H9 (cell line): Measurements from ENCODE around the gene PKP1. TPM values are rescaled to one million over a fixed set of nuclear protein-coding genes. Genes with fewer than 3 reads are reported as not detected.

ENCODE experiments used
- DNase-seq: peaks from one replicate; pipeline ENCODE4 v3.0.0-alpha.2; 2017
- H2AFZ ChIP-seq: one replicate; pipeline ENCODE4 v1.6.1; 2013; ENCODE audit warnings: mild to moderate bottlenecking, low read length, control low read depth, moderate library complexity
- H2AK5ac ChIP-seq: 2 replicates; pipeline ENCODE4 v1.6.1; 2013; ENCODE audit warnings: low read length, control low read depth, mixed read lengths; ENCODE audit not compliant: insufficient read length
- H2BK120ac ChIP-seq: one replicate; pipeline ENCODE4 v1.6.1; 2013; ENCODE audit warnings: low read depth, mild to moderate bottlenecking, low read length, control low read depth, inconsistent platforms; ENCODE audit not compliant: poor library complexity, severe bottlenecking
- H2BK12ac ChIP-seq: 2 replicates; pipeline ENCODE4 v1.6.1; 2013; ENCODE audit warnings: low read length, control low read depth, mixed read lengths, low read depth; ENCODE audit not compliant: insufficient read length
- H2BK15ac ChIP-seq: 2 replicates; pipeline ENCODE4 v1.6.1; 2013; ENCODE audit warnings: low read depth, low read length, control low read depth
- H2BK20ac ChIP-seq: one replicate; pipeline ENCODE4 v1.6.1; 2013; ENCODE audit warnings: low read depth, mild to moderate bottlenecking, low read length, control low read depth, inconsistent platforms; ENCODE audit not compliant: poor library complexity, severe bottlenecking
- H2BK5ac ChIP-seq: 2 replicates; pipeline ENCODE4 v1.6.1; 2013; ENCODE audit warnings: low read length, control low read depth, mixed read lengths; ENCODE audit not compliant: insufficient read length
- H3K14ac ChIP-seq: 2 replicates; pipeline ENCODE4 v1.6.1; 2013; ENCODE audit warnings: low read length, control low read depth; ENCODE audit not compliant: insufficient read depth
- H3K18ac ChIP-seq: 2 replicates; pipeline ENCODE4 v1.6.1; 2013; ENCODE audit warnings: low read depth, mild to moderate bottlenecking, mixed read lengths, low read length, control low read depth; ENCODE audit not compliant: insufficient read length
- H3K23ac ChIP-seq: 2 replicates; pipeline ENCODE4 v1.6.1; 2013; ENCODE audit warnings: low read length, control low read depth, mixed read lengths, low read depth; ENCODE audit not compliant: insufficient read length
- H3K23me2 ChIP-seq: 2 replicates; pipeline ENCODE4 v1.6.1; 2013; ENCODE audit warnings: low read depth, mild to moderate bottlenecking, mixed read lengths, low read length, control low read depth; ENCODE audit not compliant: insufficient read length, poor library complexity, severe bottlenecking
- H3K27ac ChIP-seq: 2 replicates; pipeline ENCODE4 v1.5.1; 2013; ENCODE audit warnings: low read length, control low read depth, mixed read lengths, low read depth; ENCODE audit not compliant: insufficient read length
- H3K27me3 ChIP-seq: 2 replicates; pipeline ENCODE4 v1.6.1; 2013; ENCODE audit warnings: low read length, control low read depth, inconsistent platforms; ENCODE audit not compliant: insufficient read depth
- H3K4ac ChIP-seq: 2 replicates; pipeline ENCODE4 v1.6.1; 2013; ENCODE audit warnings: low read depth, mild to moderate bottlenecking, control low read depth, inconsistent platforms, low read length, moderate library complexity
- H3K4me1 ChIP-seq: 2 replicates; pipeline ENCODE4 v1.6.1; 2013; ENCODE audit warnings: low read length, control low read depth, inconsistent platforms; ENCODE audit not compliant: insufficient read depth
- H3K4me2 ChIP-seq: 2 replicates; pipeline ENCODE4 v1.6.1; 2013; ENCODE audit warnings: low read length, control low read depth, mixed read lengths; ENCODE audit not compliant: insufficient read length, insufficient read depth
- H3K56ac ChIP-seq: 2 replicates; pipeline ENCODE4 v1.6.1; 2013; ENCODE audit warnings: low read depth, mild to moderate bottlenecking, mixed read lengths, low read length, control low read depth; ENCODE audit not compliant: insufficient read length
- H3K79me1 ChIP-seq: 2 replicates; pipeline ENCODE4 v1.6.1; 2013; ENCODE audit warnings: low read depth, mild to moderate bottlenecking, moderate library complexity, low read length, control low read depth, inconsistent platforms; ENCODE audit not compliant: insufficient read depth, poor library complexity, severe bottlenecking
- H3K79me2 ChIP-seq: 2 replicates; pipeline ENCODE4 v1.6.1; 2013; ENCODE audit warnings: low read length, control low read depth, inconsistent platforms; ENCODE audit not compliant: insufficient read depth
- H3K9ac ChIP-seq: 2 replicates; pipeline ENCODE4 v1.6.1; 2013; ENCODE audit warnings: low read length, control low read depth, mixed read lengths; ENCODE audit not compliant: insufficient read length; ENCODE audit errors: extremely low read depth
- H3K9me3 ChIP-seq: one replicate; pipeline ENCODE4 v1.6.1; 2013; ENCODE audit warnings: low read depth, low read length, inconsistent platforms; ENCODE audit not compliant: control insufficient read depth
- H3T11ph ChIP-seq: one replicate; pipeline ENCODE4 v1.6.1; 2013; ENCODE audit warnings: mild to moderate bottlenecking, low read length, control low read depth, inconsistent platforms
- H4K20me1 ChIP-seq: one replicate; pipeline ENCODE4 v1.6.1; 2013; ENCODE audit not compliant: control insufficient read depth, insufficient read length, insufficient read depth
- H4K5ac ChIP-seq: 2 replicates; pipeline ENCODE4 v1.6.1; 2013; ENCODE audit warnings: low read depth, mild to moderate bottlenecking, mixed read lengths, low read length, control low read depth; ENCODE audit not compliant: insufficient read length
- H4K8ac ChIP-seq: replicated peaks from 2 replicates; pipeline ENCODE4 v1.6.1; 2013; ENCODE audit warnings: low read length, control low read depth, mixed read lengths, low read depth; ENCODE audit not compliant: insufficient read length
- H4K91ac ChIP-seq: 2 replicates; pipeline ENCODE4 v1.6.1; 2013; ENCODE audit warnings: low read depth, mild to moderate bottlenecking, moderate library complexity, mixed read lengths, low read length, control low read depth; ENCODE audit not compliant: insufficient read length
- H3K27ac Mint-ChIP-seq, 3 experiments: 2 replicates in 2 of 3; 3 replicates in 1 of 3; pipeline ENCODE4 v1.8.0; 2020 to 2021; ENCODE audit warnings: mixed read lengths in 3 of 3, mild to moderate bottlenecking in 1 of 3, moderate library complexity in 1 of 3
- H3K27me3 Mint-ChIP-seq: 2 replicates; pipeline ENCODE4 v1.8.0; 2021; ENCODE audit warnings: low read depth, mild to moderate bottlenecking, moderate library complexity, mixed read lengths
- H3K36me3 Mint-ChIP-seq, 3 experiments: 2 replicates in 2 of 3; 3 replicates in 1 of 3; pipeline ENCODE4 v1.8.0; 2020 to 2021; ENCODE audit warnings: low read depth in 3 of 3, mixed read lengths in 3 of 3; ENCODE audit not compliant: insufficient read depth in 1 of 3
- H3K4me1 Mint-ChIP-seq, 2 experiments: 2 replicates each; pipeline ENCODE4 v1.8.0; 2020; ENCODE audit warnings: mixed read lengths in 2 of 2
- H3K4me3 Mint-ChIP-seq, 2 experiments: 2 replicates in 1 of 2; 3 replicates in 1 of 2; pipeline ENCODE4 v1.8.0; 2020 to 2021; ENCODE audit warnings: mild to moderate bottlenecking in 2 of 2, mixed read lengths in 2 of 2, moderate library complexity in 1 of 2
- H3K9me3 Mint-ChIP-seq, 2 experiments: 2 replicates in 1 of 2; 3 replicates in 1 of 2; pipeline ENCODE4 v1.8.0; 2020; ENCODE audit warnings: mild to moderate bottlenecking in 2 of 2, mixed read lengths in 2 of 2, moderate library complexity in 1 of 2
- WGBS: extraction: QIAGEN DNeasy Blood & Tissue Kit; methylation state at CpG from one replicate; pipeline ENCODE4 v1.1.7; 2013; ENCODE audit warnings: missing lambda C conversion rate, low lambda C conversion rate, mixed read lengths; ENCODE audit not compliant: insufficient read length; ENCODE audit errors: extremely low coverage; 5-methylcytosine and 5-hydroxymethylcytosine counted together
- total RNA-seq: library from RNA; stranded (reverse); gene quantifications from 2 replicates; pipeline ENCODE4 v1.2.1, GENCODE V29; 2021
- TF ChIP-seq, protein P1 (sequence below): fragments of 200-600 bp; sonication (generic); conservative IDR thresholded peaks from 3 replicates; pipeline ENCODE4 v1.8.0; 2021; ENCODE audit warnings: antibody characterized with exemption, mild to moderate bottlenecking

The PKP1 gene
- total RNA-seq, 1 experiment from 2014 or later: 0.09 TPM

DNA sequence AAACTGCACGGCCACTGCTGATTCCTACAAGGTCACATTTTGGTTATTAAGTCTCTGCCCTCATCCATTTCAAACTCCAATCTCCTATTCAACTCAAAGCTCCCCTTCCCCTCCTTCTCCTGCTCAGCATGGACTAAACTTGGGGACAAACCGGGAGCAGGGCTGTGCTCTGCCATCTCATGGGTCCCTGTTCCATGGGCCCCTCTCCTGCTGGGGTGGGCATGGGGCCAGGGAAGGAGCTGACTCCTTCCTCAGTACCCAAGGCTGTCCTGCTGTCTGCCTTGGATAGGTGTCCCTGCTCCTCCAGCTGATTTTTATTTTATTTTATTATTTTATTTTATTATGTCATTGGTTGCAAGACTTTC lies 67.0 kb downstream of the PKP1 start:
- TF ChIP-seq, protein P1, sequence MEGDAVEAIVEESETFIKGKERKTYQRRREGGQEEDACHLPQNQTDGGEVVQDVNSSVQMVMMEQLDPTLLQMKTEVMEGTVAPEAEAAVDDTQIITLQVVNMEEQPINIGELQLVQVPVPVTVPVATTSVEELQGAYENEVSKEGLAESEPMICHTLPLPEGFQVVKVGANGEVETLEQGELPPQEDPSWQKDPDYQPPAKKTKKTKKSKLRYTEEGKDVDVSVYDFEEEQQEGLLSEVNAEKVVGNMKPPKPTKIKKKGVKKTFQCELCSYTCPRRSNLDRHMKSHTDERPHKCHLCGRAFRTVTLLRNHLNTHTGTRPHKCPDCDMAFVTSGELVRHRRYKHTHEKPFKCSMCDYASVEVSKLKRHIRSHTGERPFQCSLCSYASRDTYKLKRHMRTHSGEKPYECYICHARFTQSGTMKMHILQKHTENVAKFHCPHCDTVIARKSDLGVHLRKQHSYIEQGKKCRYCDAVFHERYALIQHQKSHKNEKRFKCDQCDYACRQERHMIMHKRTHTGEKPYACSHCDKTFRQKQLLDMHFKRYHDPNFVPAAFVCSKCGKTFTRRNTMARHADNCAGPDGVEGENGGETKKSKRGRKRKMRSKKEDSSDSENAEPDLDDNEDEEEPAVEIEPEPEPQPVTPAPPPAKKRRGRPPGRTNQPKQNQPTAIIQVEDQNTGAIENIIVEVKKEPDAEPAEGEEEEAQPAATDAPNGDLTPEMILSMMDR: no peak
- Histone ChIP-seq H3K56ac (no peak overlapping the region), H3K18ac (no peak overlapping the region), H4K20me1 (no peaks in the 10 kb centered on the region), H3K27me3 (no peaks in the 10 kb centered on the region), H3K9me3 (no peaks in the 10 kb centered on the region), H3K27ac (no peak overlapping the region), H2BK15ac (no peak overlapping the region), H3K23ac (no peak overlapping the region), H3K79me2 (no peaks in the 10 kb centered on the region), H4K91ac (no peak overlapping the region), H3K4ac (no peak overlapping the region), H2BK5ac (no peak overlapping the region), H3K4me2 (no peak overlapping the region), H3T11ph (no peak overlapping the region), H3K23me2 (no peaks in the 10 kb centered on the region), H3K14ac (no peak overlapping the region), H2BK20ac (no peak overlapping the region), H3K9ac (no peak overlapping the region), H4K8ac (no peak overlapping the region), H2AFZ (no peak overlapping the region), H4K5ac (no peak overlapping the region), H3K4me1 (peaks cover 8% of the 10 kb centered on the region; the same call in 1 of the 2 replicates), H2BK12ac (no peak overlapping the region), H3K79me1 (no peaks in the 10 kb centered on the region), H2BK120ac (no peak overlapping the region), H2AK5ac (no peak overlapping the region)
- no peaks in the 10 kb centered on the region for H3K36me3 Mint-ChIP-seq
- no peak overlapping the region for H3K4me3 Mint-ChIP-seq
- no CpG with 5 or more reads among the region's 2 CpGs for WGBS
- peaks cover 34 to 37% of the 10 kb centered on the region in 2 experiments for H3K4me1 Mint-ChIP-seq
- no peaks in the 10 kb centered on the region for H3K9me3 Mint-ChIP-seq
- no peak overlapping the region for H3K27ac Mint-ChIP-seq
- H3K27me3 Mint-ChIP-seq: peaks cover under 1% of the 10 kb centered on the region
- no peak for DNase-seq
